HCT116 (cell line): Measurements from ENCODE around the gene PDXK. TPM values are rescaled to one million over a fixed set of nuclear protein-coding genes. Genes with fewer than 3 reads are reported as not detected.

Experiments used
- ATAC-seq: fragments of 200-7000 bp; cut with Tn5 transposase; 2 replicates; pipeline ENCODE4 v1.9.1; 2020; ENCODE audit warnings: mild to moderate bottlenecking, moderate library complexity
- BruUV-seq: library from RNA; stranded (reverse); fragments of 400-500 nt; replicated peaks from 2 replicates; lab custom pipeline; 2021; lab: Mats Ljungman, UMichigan
- CTCF ChIA-PET: fragments of 300-600 bp; sonication (Branson Sonifier 250); formaldehyde crosslinking; loops from one replicate; lab custom pipeline; 2021; ENCODE audit warnings: antibody characterized with exemption; lab: Charles Lee
- POLR2A ChIA-PET: fragments of 300-600, 350-600 bp; sonication (Branson Sonifier 250); formaldehyde crosslinking; loops from one replicate; lab custom pipeline; 2021; ENCODE audit warnings: antibody characterized with exemption; lab: Charles Lee
- RAD21 ChIA-PET, 2 experiments: fragments of 300-600 bp; sonication (Branson Sonifier 250); formaldehyde crosslinking; loops; one replicate each; lab custom pipeline; 2023; ENCODE audit warnings: low total read pairs in 2 of 2; ENCODE audit not compliant: uncharacterized antibody in 2 of 2, unreplicated experiment in 2 of 2, low non-redundant PET in 1 of 2; lab: Charles Lee
- DNase-seq: peaks from one replicate; pipeline ENCODE4 v3.0.0-alpha.2; 2010; ENCODE audit warnings: low read depth, low spot score
- H2AFZ ChIP-seq: fragments of 200-600 bp; shearing (Covaris generic), sonication (generic); 2 replicates; pipeline ENCODE4 v1.6.1; 2017; ENCODE audit warnings: low read depth, mixed run types, mixed read lengths, antibody characterized with exemption, low read length; ENCODE audit not compliant: poor library complexity, severe bottlenecking
- H3K27ac ChIP-seq: 2 replicates; pipeline ENCODE4 v1.5.1; 2012; ENCODE audit warnings: low read depth, low read length
- H3K27me3 ChIP-seq: fragments of 200-600 bp; sonication (generic); 2 replicates; pipeline ENCODE4 v1.6.1; 2016; ENCODE audit warnings: mixed run types, low read length, mixed read lengths; ENCODE audit not compliant: insufficient read depth
- H3K36me3 ChIP-seq, 2 experiments: fragments of 200-500 bp in 1 of 2; fragments of 200-600 bp in 1 of 2; sonication (Bioruptor generic) in 1 of 2; sonication (generic) in 1 of 2; 2 replicates each; pipeline versions ENCODE4 v1.5.1 to v1.6.1; 2014 to 2016; ENCODE audit warnings: low read length in 2 of 2, inconsistent platforms in 1 of 2, mixed read lengths in 1 of 2, mixed run types in 1 of 2; ENCODE audit not compliant: insufficient read depth in 2 of 2, control insufficient read depth in 1 of 2
- H3K4me1 ChIP-seq, 2 experiments: fragments of 200-600 bp in 1 of 2; sonication (generic) in 1 of 2; 2 replicates each; pipeline versions ENCODE4 v1.5.1 to v1.6.1; 2012 to 2017; ENCODE audit warnings: low read length in 2 of 2, inconsistent platforms in 1 of 2, mild to moderate bottlenecking in 1 of 2, mixed read lengths in 1 of 2, mixed run types in 1 of 2, moderate library complexity in 1 of 2; ENCODE audit not compliant: insufficient read depth in 2 of 2, control insufficient read depth in 1 of 2
- H3K4me2 ChIP-seq: fragments of 200-600 bp; sonication (generic); 2 replicates; pipeline ENCODE4 v1.6.1; 2017; ENCODE audit warnings: mixed run types, low read length, mixed read lengths
- H3K4me3 ChIP-seq, 2 experiments: fragments of 200-600 bp in 1 of 2; sonication (generic) in 1 of 2; replicated peaks in 1 of 2; 2 replicates each; pipeline ENCODE4 v1.5.1; 2011 to 2016; ENCODE audit warnings: low read length in 2 of 2, control low read depth in 1 of 2, low read depth in 1 of 2, mild to moderate bottlenecking in 1 of 2, mixed read lengths in 1 of 2, mixed run types in 1 of 2
- H3K79me2 ChIP-seq: fragments of 200-600 bp; sonication (generic); 2 replicates; pipeline ENCODE4 v1.6.1; 2017; ENCODE audit warnings: mild to moderate bottlenecking, mixed run types, low read length, moderate library complexity, mixed read lengths; ENCODE audit not compliant: insufficient read depth
- H3K9ac ChIP-seq: fragments of 200-600 bp; sonication (generic); 2 replicates; pipeline ENCODE4 v1.6.1; 2016; ENCODE audit warnings: low read length, mixed read lengths
- H3K9me2 ChIP-seq: fragments of 200-600 bp; sonication (generic), shearing (Covaris generic); 2 replicates; pipeline ENCODE4 v1.6.1; 2017; ENCODE audit warnings: mixed run types, mild to moderate bottlenecking, moderate library complexity; ENCODE audit not compliant: insufficient read depth
- H3K9me3 ChIP-seq, 2 experiments: fragments of 200-500 bp in 1 of 2; fragments of 200-600 bp in 1 of 2; sonication (Bioruptor generic) in 1 of 2; sonication (generic) in 1 of 2; 2 replicates each; pipeline ENCODE4 v1.6.1; 2014 to 2017; ENCODE audit warnings: low read length in 2 of 2, mixed read lengths in 2 of 2, inconsistent platforms in 1 of 2, low read depth in 1 of 2, mild to moderate bottlenecking in 1 of 2, mixed run types in 1 of 2, moderate library complexity in 1 of 2; ENCODE audit not compliant: control insufficient read depth in 1 of 2, insufficient read depth in 1 of 2
- H4K20me1 ChIP-seq: fragments of 200-600 bp; sonication (generic), shearing (Covaris generic); 2 replicates; pipeline ENCODE4 v1.6.1; 2017; ENCODE audit warnings: mixed run types, mild to moderate bottlenecking, moderate library complexity; ENCODE audit not compliant: insufficient read depth
- CBX3 ChIP-seq: IDR thresholded peaks from 2 replicates; pipeline ENCODE4 v1.6.1; 2012; ENCODE audit warnings: low read depth
- EGR1 ChIP-seq: IDR thresholded peaks from 2 replicates; pipeline ENCODE4 v1.6.1; 2012; ENCODE audit warnings: low read depth
- EZH2 ChIP-seq: fragments of 200-600 bp; sonication (generic); IDR thresholded peaks from 2 replicates; pipeline ENCODE4 v1.6.1; 2017; ENCODE audit warnings: antibody characterized with exemption, mixed run types
- JUND ChIP-seq: IDR thresholded peaks from 2 replicates; pipeline ENCODE4 v1.6.1; 2012
- RAD21 ChIP-seq: IDR thresholded peaks from 2 replicates; pipeline ENCODE4 v1.6.1; 2012; ENCODE audit warnings: low read depth, mild to moderate bottlenecking
- SIN3A ChIP-seq: IDR thresholded peaks from 2 replicates; pipeline ENCODE4 v1.6.1; 2012; ENCODE audit warnings: low read depth
- SRF ChIP-seq: IDR thresholded peaks from 2 replicates; pipeline ENCODE4 v1.6.1; 2012; ENCODE audit warnings: low read depth
- YY1 ChIP-seq: IDR thresholded peaks from 2 replicates; pipeline ENCODE4 v1.6.1; 2011; ENCODE audit warnings: low read length, low read depth, moderate library complexity, mild to moderate bottlenecking; ENCODE audit not compliant: insufficient replicate concordance; ENCODE audit errors: extremely low read depth
- intact Hi-C: fragments of 100-400 bp; cut with micrococcal nuclease; formaldehyde crosslinking; loops from 2 replicates; pipeline ENCODE4 v1.10.0; 2022
- total RNA-seq: library from RNA; stranded (reverse); gene quantifications from one replicate; pipeline ENCODE4 v1.2.1, GENCODE V29; 2021; ENCODE audit not compliant: unreplicated experiment
- TF ChIP-seq, protein P1 (sequence below): IDR thresholded peaks from 2 replicates; pipeline ENCODE4 v1.6.1; 2012
- TF ChIP-seq, protein P2 (sequence below): IDR thresholded peaks from 2 replicates; pipeline ENCODE4 v1.6.1; 2011; ENCODE audit warnings: mild to moderate bottlenecking, low read length, moderate library complexity; ENCODE audit not compliant: insufficient replicate concordance; ENCODE audit errors: extremely low read depth
- TF ChIP-seq, protein P3 (sequence below): IDR thresholded peaks from 2 replicates; pipeline ENCODE4 v1.6.1; 2012
- TF ChIP-seq, protein P4 (sequence below): IDR thresholded peaks from 2 replicates; pipeline ENCODE4 v1.6.1; 2012; ENCODE audit warnings: low read depth

The PDXK gene
- total RNA-seq, 1 experiment from 2014 or later = 127 TPM

DNA sequence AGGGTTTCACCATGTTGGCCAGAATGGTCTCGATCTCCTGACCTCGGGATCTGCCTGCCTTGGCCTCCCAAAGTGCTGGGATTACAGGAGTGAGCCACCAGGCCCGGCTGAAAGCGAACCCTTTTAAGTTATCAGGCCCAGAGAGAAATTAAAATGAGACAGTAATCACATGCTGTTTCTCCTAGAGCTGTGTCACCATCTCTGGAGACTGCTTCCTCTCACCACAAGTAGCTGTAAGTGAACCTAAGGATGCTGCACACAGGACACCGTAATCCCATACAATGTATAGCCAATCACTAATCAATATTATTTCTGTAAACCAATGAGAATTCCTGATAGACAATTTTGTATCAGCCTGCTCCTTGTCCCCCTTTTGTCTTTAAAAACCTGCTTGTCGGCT is 62.9 kb downstream of the PDXK start:
- Histone ChIP-seq H3K4me2 (no peak overlapping the region), H3K9me2 (no peaks in the 10 kb centered on the region), H3K4me3 (no peak overlapping the region), H2AFZ (no peak overlapping the region), H3K79me2 (no peaks in the 10 kb centered on the region), H3K9ac (no peak overlapping the region), H3K36me3 (no peaks in the 10 kb centered on the region), H3K27me3 (no peaks in the 10 kb centered on the region), H3K4me1 (peaks cover 3 to 29% of the 10 kb centered on the region in 2 experiments; a peak in 2 of 4 replicates), H4K20me1 (no peaks in the 10 kb centered on the region), H3K9me3 (no peaks in the 10 kb centered on the region), H3K27ac (no peak overlapping the region)
- ATAC-seq = no peak
- TF ChIP-seq EGR1 (no peak), JUND (no peak), YY1 (no peak), CBX3 (no peak), SRF (no peak), SIN3A (no peak), EZH2 (no peak), RAD21 (no peak)
- TF ChIP-seq, protein P1, sequence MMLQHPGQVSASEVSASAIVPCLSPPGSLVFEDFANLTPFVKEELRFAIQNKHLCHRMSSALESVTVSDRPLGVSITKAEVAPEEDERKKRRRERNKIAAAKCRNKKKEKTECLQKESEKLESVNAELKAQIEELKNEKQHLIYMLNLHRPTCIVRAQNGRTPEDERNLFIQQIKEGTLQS = no peak
- TF ChIP-seq, protein P2, sequence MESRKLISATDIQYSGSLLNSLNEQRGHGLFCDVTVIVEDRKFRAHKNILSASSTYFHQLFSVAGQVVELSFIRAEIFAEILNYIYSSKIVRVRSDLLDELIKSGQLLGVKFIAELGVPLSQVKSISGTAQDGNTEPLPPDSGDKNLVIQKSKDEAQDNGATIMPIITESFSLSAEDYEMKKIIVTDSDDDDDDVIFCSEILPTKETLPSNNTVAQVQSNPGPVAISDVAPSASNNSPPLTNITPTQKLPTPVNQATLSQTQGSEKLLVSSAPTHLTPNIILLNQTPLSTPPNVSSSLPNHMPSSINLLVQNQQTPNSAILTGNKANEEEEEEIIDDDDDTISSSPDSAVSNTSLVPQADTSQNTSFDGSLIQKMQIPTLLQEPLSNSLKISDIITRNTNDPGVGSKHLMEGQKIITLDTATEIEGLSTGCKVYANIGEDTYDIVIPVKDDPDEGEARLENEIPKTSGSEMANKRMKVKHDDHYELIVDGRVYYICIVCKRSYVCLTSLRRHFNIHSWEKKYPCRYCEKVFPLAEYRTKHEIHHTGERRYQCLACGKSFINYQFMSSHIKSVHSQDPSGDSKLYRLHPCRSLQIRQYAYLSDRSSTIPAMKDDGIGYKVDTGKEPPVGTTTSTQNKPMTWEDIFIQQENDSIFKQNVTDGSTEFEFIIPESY = no peak
- TF ChIP-seq, protein P3, sequence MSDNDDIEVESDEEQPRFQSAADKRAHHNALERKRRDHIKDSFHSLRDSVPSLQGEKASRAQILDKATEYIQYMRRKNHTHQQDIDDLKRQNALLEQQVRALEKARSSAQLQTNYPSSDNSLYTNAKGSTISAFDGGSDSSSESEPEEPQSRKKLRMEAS = no peak
- TF ChIP-seq, protein P4, sequence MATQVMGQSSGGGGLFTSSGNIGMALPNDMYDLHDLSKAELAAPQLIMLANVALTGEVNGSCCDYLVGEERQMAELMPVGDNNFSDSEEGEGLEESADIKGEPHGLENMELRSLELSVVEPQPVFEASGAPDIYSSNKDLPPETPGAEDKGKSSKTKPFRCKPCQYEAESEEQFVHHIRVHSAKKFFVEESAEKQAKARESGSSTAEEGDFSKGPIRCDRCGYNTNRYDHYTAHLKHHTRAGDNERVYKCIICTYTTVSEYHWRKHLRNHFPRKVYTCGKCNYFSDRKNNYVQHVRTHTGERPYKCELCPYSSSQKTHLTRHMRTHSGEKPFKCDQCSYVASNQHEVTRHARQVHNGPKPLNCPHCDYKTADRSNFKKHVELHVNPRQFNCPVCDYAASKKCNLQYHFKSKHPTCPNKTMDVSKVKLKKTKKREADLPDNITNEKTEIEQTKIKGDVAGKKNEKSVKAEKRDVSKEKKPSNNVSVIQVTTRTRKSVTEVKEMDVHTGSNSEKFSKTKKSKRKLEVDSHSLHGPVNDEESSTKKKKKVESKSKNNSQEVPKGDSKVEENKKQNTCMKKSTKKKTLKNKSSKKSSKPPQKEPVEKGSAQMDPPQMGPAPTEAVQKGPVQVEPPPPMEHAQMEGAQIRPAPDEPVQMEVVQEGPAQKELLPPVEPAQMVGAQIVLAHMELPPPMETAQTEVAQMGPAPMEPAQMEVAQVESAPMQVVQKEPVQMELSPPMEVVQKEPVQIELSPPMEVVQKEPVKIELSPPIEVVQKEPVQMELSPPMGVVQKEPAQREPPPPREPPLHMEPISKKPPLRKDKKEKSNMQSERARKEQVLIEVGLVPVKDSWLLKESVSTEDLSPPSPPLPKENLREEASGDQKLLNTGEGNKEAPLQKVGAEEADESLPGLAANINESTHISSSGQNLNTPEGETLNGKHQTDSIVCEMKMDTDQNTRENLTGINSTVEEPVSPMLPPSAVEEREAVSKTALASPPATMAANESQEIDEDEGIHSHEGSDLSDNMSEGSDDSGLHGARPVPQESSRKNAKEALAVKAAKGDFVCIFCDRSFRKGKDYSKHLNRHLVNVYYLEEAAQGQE = no peak
- ChIA-PET RAD21 (no interaction called here), CTCF (no interaction called here), POLR2A (no interaction called here)
- DNase-seq = no peak
- BruUV-seq = no TSS peak
- intact Hi-C loops = no loop called here
